HG02852 (cell line): ENCODE results near the gene KCNJ6.
"Not testable (repeated sequence)": the region's sequence is repeated elsewhere in the genome, so short reads cannot be mapped to it uniquely, and the experiment has no call there.

Source experiments
- ATAC-seq: cut with Tn5 transposase; IDR thresholded peaks from one replicate; pipeline ENCODE4 v1.9.1; 2021; ENCODE audit warnings: mild to moderate bottlenecking, moderate library complexity; ENCODE audit not compliant: unreplicated experiment

KCNJ6 gene, protein sequence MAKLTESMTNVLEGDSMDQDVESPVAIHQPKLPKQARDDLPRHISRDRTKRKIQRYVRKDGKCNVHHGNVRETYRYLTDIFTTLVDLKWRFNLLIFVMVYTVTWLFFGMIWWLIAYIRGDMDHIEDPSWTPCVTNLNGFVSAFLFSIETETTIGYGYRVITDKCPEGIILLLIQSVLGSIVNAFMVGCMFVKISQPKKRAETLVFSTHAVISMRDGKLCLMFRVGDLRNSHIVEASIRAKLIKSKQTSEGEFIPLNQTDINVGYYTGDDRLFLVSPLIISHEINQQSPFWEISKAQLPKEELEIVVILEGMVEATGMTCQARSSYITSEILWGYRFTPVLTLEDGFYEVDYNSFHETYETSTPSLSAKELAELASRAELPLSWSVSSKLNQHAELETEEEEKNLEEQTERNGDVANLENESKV

DNA sequence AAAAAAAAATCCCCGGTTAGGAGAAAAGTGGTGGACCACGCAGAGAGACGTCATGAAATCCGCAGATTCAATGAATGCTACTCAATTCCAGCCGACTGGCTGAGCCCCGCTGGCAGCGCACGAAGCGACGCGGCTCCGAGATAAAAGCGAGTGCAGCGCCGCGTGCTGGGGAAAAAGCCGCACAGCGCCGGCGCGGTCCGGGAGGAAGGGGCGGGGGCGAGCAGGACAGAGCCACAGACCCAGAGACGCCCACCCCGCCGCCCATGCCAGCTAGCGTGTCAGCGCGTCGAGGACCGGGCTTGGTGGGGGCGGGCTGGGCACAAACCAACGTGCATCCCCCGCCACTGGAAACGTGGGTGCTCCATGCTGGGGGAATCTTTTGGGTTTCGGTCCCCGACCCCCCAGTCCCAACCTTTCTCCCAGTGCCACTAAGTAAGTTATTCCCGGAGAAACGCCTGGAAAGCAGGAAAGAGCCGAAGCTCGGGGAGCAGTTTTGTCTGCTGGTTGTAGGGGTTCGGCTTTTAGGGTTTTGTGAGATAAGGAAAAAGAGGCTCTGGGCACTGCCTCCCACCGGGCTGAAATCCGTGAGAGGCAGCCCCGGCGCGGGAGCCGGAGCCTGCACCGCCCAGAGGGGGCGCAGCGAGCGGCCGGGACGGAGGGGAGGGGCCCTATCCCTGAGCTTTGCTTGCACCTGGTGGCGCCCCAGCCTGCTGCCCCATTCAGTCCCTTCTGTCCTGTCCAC is at the start of gene KCNJ6:
TSS of gene KCNJ6 (minus strand) at position 148 of the 742 bp plus-strand sequence. CDS start 75,775 bp downstream, outside the sequence.
- ATAC-seq, result no peak

DNA sequence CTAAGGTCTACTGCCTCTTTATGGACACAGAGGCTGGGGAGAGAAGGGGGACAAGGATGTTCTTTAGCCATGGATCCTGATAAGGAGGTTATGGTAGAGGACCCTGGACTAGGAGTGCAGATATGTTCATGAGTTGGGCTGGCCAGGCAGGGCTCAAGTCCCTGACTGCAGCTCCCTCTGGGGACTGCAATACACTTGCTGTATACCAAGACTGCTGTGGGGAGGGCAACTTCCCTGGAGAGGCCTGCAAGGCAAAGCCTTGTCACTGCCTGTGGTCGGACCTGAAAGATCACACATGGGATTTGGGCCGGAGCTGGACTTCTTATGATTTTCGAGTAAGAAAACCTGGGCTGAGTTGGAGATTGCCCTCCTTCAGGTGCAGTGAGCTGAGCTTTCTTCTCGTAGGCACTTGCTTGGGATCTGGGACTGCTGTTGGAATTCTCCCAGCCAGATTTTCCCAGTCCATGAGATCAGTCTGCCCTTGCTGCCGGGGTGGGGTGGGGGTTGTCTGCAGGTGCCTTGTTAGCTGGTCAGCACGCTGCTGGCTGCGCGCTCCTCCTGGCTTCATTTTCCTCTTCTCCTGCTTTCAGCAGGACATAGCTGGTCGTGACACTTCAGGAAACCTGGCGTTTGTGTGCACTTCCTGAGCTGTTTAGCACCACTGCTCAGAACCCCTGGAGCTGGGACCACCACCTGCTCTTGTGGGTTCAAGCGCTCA is 49.0 kb upstream of the KCNJ6 start:
- no peak for ATAC-seq

GRCh38 chr21:37958537-37958936 is 42.3 kb upstream of the KCNJ6 start:
- no peak for ATAC-seq

DNA sequence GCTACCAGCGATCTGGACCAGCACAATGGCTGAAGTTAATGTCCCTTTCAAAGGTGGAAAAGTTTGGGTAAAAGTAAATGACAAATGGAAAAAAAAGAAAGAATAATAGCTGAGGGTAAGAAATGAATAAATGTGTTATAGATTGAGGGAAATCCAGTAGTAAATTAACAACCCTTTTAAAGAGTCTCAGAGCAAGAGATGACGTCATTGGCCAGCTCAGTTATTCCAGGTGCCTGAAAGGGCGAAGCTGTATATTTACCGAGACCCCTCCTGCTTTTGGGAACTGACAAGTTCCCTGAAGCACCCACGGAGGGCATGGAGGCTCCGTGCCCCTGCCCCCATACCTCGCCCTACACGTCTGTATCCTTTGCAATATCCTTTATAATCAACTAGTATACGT is 40.5 kb upstream of the KCNJ6 start:
- ATAC-seq, result no peak

GRCh38 chr21:37945036-37945435 is 28.8 kb upstream of the KCNJ6 start:
- no peak for ATAC-seq

DNA sequence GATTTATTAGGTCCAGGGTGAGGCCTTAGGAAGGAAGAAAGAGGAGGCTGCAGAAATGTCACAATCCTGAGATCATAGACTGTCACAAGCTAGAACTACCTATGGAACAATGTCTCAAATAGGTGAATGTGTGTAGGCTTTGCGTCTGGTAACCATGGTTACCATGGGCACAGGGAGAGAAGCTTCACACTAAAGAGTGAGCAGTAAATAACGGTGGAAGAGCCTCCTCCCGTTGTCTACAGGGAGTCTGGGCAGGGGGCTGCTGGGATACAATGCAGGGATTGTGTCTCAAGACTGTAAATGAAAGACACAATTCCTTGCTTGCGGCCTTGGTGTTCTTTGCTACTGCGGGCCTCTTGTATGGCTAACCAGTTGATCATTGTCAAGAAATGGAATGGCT is 28.2 kb upstream of the KCNJ6 start:
- no peak for ATAC-seq

- ATAC-seq, result no peak
These were observed 24.4 kb upstream of the KCNJ6 start for GRCh38 chr21:37940691-37941090.

- ATAC-seq, result no peak
These were observed 23.6 kb upstream of the KCNJ6 start for GRCh38 chr21:37939838-37940237.

DNA sequence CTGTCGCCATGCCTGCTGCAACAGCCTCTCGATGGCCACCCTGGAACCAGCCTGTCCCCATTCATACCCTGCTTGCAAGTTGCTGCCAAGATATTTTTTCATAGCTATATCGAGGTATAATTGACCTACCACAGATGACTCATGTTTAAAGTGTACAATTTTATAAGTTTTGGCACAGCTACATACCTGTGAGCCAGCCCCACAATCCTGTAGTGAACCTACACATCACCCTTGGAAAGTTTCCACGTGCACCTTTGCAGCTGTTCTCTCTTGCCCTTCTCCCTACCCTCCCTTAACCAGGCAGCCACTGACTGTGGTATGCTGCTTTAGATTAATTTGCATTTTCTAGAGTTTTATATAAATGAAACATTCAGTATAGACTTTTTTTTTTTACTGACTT is 23.0 kb upstream of the KCNJ6 start:
- ATAC-seq, result no peak

DNA sequence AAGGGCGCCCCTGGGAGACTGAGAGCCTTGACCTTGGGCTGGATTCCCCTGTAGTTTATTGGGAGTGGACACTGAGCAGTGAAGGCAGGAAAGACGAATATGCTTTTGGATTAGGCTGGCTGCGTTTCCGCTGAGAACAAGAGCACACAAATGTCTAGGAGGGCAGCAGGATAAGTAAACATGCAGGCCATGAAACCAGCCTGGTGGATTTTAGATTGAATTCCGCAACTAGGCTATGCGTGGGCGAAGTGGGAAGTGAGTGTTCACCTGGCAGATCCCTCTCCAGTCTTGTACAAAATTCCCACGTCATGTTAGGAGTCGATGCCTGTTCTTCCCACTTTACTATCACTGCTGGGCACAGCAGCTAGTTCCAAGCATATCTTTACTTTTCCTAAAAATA is 21.4 kb upstream of the KCNJ6 start:
- no peak for ATAC-seq

DNA sequence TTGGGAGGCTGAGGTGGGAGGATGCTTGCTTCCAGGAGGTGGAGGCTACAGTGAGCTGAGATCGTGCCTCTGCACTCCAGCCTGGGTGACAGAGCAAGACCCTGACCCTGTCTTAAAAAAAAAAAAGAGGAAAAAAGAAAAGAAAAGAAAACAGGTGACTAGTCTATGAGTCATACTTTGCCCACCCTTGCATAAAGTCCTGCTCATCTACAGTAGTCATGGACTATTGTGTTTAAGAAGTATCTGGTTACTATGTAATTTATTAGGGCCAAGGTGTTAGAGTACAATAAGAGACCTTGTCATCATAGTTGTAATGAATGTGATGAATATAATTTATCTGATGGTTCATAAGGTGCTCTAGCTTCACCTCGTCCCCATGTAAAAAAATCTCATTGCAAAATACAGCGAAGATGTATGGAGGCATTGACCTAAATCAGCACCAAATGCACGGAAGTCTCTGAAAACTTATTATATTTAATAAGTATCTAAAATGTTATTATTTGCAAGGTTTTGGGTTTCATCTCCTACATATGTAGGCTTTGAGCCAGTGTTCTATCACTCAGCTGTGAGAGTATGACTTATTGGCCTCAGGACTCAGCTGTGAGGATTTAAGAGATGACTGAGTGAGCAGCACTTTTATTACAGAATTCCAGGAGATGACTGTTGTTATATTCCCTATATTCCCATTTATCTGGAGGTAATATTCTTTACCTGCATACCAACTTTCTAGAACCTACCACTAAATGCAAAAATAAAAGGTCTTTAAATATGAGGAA is 19.9 kb upstream of the KCNJ6 start:
- ATAC-seq, result no peak

GRCh38 chr21:37932936-37933335 is 16.7 kb upstream of the KCNJ6 start:
- ATAC-seq, result no peak

GRCh38 chr21:37927711-37928110 is 11.5 kb upstream of the KCNJ6 start:
- no peak for ATAC-seq

GRCh38 chr21:37921091-37921490 is 4.8 kb upstream of the KCNJ6 start:
- ATAC-seq, result no peak

DNA sequence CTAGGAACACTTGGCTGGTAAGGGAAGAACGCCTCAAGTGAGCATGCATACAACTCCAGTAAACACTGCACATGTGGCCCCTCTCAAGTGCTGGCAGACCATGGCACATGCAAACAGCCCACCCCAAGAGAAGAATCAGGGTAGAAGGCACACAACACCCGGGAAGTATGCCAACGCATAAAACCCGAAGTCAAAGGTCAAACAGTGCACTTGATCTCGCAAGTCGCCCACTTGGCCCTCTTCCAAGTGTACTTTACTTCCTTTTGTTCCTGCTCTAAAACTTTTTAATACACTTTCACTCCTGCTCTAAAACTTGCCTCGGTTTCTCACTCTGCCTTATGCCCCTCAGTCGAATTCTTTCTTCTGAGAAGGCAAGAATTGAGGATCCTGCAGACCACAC is 4.0 kb upstream of the KCNJ6 start:
- not testable (repeated sequence) for ATAC-seq

- no peak for ATAC-seq
These were observed 1.4 kb upstream of the KCNJ6 start for GRCh38 chr21:37917612-37918011.

- no peak for ATAC-seq
These were observed 332 bp downstream of the KCNJ6 start for GRCh38 chr21:37915941-37916309.

DNA sequence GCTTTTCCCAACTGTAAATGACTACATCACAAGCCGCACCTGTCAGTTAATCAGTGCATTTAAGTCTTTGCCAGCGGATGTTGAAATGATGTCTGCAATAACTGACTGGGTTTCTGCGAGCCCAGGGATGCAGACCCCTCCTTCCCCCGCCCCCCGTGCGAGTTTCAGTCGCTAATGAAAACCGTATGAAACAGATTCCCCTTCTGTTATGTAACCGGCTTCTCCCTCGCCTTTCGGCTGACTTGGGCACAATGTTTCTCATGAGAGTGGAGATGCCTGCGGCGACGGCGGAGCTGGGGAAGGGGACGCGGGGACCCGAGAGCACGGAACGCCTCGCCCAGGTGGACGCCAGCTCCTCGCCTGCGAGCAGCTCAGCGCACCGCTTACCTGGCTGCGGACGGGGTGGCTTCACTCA is 753 bp downstream of the KCNJ6 start:
- no peak for ATAC-seq

GRCh38 chr21:37912616-37913015 is 3.6 kb downstream of the KCNJ6 start:
- no peak for ATAC-seq

- ATAC-seq, result no peak
These were observed 6.3 kb downstream of the KCNJ6 start for GRCh38 chr21:37909936-37910335.

DNA sequence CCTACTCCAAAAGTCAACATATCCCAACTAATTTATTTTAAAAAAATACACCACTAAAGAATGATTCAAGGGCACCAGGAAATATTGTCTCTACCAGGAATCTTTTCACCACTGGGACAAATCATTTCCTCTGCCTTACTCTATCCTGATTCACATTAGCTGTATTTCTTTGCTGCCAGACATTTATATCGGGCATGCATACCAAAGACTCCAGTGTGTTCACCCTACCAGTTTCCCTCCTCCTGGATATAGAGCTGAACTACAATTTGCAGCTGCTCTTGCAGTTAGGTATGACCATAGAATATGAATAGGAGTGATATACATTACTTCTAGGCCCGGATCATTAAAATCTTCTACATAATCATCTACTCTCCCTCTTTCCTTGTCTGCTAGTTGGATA is 7.6 kb downstream of the KCNJ6 start:
- ATAC-seq, result no peak
